Measurements from ENCODE around the gene NAV3. TPM values are rescaled to one million over a fixed set of nuclear protein-coding genes. Genes with fewer than 3 reads are reported as not detected.

Gene NAV3
- total and polyA plus RNA-seq, 2 experiments from 2014 or later = 4.0 to 12.0 TPM

GRCh38 chr12:78220811-78221210 lies 390.1 kb downstream of the NAV3 start (continued):
- no peak for TF ChIP-seq POLR2AphosphoS5 (IDR thresholded peaks at IDR 0.05; ENCODE audit: low read depth)

- Histone ChIP-seq H3K4me1 (ENCODE audit: insufficient read depth) (peaks cover 7% of the 10 kb centered on the region; the same call in 1 of the 2 replicates), H3K27me3 (ENCODE audit: insufficient read depth) (no peaks in the 10 kb centered on the region), H3K4me3 (no peak overlapping the region), H3K27ac (ENCODE audit: low read depth) (no peak overlapping the region), H3K4me2 (no peak overlapping the region), H3F3A (replicated peaks; ENCODE audit: low read depth) (no peaks in the 10 kb centered on the region), H3K36me3 (ENCODE audit: insufficient read depth) (no peaks in the 10 kb centered on the region), H3K79me2 (replicated peaks; ENCODE audit: insufficient read depth) (no peaks in the 10 kb centered on the region), H3K9me2 (ENCODE audit: insufficient read depth) (no peaks in the 10 kb centered on the region), H4K20me1 (replicated peaks; ENCODE audit: insufficient read depth) (no peaks in the 10 kb centered on the region), H2AFZ (peak overlapping the region; percentile 7; the same call in 1 of the 2 replicates)
- no peak for ATAC-seq
- Mint-ChIP-seq H3K4me1 (peaks cover 4% of the 10 kb centered on the region; the same call in 2 of the 3 replicates), H3K9me3 (peaks cover 10% of the 10 kb centered on the region), H3K4me3 (no peak overlapping the region), H3K36me3 (ENCODE audit: low read depth) (peaks cover 15% of the 10 kb centered on the region; the same call in 2 of the 3 replicates), H3K27ac (no peak overlapping the region), H3K27me3 (ENCODE audit: insufficient read depth, low read depth, poor library complexity) (no peaks in the 10 kb centered on the region)
- TF ChIP-seq REST (IDR thresholded peaks at IDR 0.05; ENCODE audit: unreplicated experiment) (no peak), ZNF462 (CRISPR knock-in tag; IDR thresholded peaks at IDR 0.05) (no peak), ZNF331 (CRISPR knock-in tag; IDR thresholded peaks at IDR 0.05; ENCODE audit: low read depth) (no peak), ETS1 (IDR thresholded peaks at IDR 0.05) (no peak), STAT1 (IDR thresholded peaks at IDR 0.05; ENCODE audit: unreplicated experiment) (no peak), NANOG (IDR thresholded peaks at IDR 0.05; ENCODE audit: borderline replicate concordance) (no peak), JUNB (IDR thresholded peaks at IDR 0.05; ENCODE audit: unreplicated experiment) (no peak), CREB1 (CRISPR knock-in tag; IDR thresholded peaks at IDR 0.05; ENCODE audit: low read depth) (no peak), CTCF (conservative IDR thresholded peaks at IDR 0.05; ENCODE audit: low read depth in 2 of 2) (no peak), POLR2AphosphoS5 (IDR thresholded peaks at IDR 0.05; ENCODE audit: low read depth) (no peak), EZH2phosphoT487 (IDR thresholded peaks at IDR 0.05; ENCODE audit: unreplicated experiment) (no peak)
- no peak for DNase-seq (ENCODE audit: low spot score)
Measured at GRCh38 chr12:78224154-78224553, 393.5 kb downstream of the NAV3 start.
